Peyer's patch (tissue), 4 donors: ENCODE measurements around the gene MCAT.

Source experiments
- CTCF ChIP-seq, 6 experiments: fragments of 450-650 bp in 4 of 6; fragments of 200-600 bp in 2 of 6; sonication (generic) in 1 of 6; IDR thresholded peaks; one replicate each; pipeline ENCODE4 v1.5.1; 2017 to 2019; ENCODE audit warnings: antibody characterized with exemption in 6 of 6, mild to moderate bottlenecking in 3 of 6, moderate library complexity in 1 of 6
- POLR2A ChIP-seq, 2 donors: fragments of 450-650 bp; IDR thresholded peaks; one replicate each; pipeline ENCODE4 v1.5.1; 2017; ENCODE audit warnings: antibody characterized with exemption in 2 of 2, mild to moderate bottlenecking in 2 of 2, moderate library complexity in 2 of 2

DNA sequence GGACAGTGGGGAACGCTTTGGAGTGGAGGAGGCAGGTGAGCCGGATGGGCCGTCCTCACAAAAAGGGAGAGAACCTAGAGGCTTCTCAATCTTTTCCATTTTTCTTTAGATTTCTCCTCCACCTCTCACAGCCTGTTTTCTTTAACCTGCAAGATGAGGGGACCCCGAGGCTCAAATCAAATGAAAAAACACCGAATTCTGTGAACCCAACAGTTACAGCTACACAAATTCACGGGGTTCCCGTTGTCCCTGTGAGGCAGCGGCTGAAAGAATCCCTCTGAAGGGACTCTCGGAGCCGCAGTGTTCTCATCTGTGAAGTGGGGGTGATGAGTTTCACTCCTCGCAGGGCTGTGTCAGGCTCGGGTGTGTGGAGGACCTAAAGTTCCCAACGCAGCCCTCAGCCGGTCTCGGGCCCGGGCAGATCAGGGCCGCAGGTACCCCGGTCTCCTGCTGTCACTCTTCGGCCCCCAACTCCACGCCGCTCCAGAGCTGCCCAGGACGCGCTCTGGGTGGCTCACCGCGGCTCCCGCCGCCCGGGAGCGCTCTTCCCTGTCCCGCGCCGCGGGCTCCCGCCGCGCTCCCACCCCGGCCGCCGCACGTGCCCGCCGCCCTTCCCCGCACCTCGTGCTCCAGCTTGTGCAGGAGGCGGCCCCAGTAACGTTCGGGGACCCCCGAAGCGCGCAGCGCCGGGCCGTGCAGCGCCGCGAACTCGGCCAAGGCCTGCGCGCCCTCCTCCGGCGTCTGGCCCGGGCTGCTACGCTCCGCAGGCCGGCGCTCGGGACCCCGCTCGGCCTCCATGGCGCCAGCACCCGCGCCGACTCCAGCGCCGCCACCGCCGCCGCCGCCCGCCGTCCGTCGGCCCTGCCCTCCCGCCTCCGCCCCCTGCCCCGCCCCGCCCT, 43.3 kb upstream of the MCAT start, which contains the start of gene TTLL12:
- TF ChIP-seq CTCF (IDR thresholded peaks at IDR 0.05) (no peak), POLR2A (IDR thresholded peaks at IDR 0.05) (peak in 1 of 2 donors; percentile 42)
